NT2/D1 (cell line): ENCODE data around the gene GLIS1.

ENCODE experiments used
- DNase-seq: peaks from one replicate; pipeline ENCODE4 v3.0.0-alpha.2; 2011; ENCODE audit warnings: low read depth, low spot score
- H3K27me3 ChIP-seq: 2 replicates; pipeline ENCODE4 v1.6.0; 2011; ENCODE audit warnings: mild to moderate bottlenecking; ENCODE audit not compliant: insufficient read length, insufficient read depth
- H3K36me3 ChIP-seq: 2 replicates; pipeline ENCODE4 v1.6.1; 2011; ENCODE audit warnings: mild to moderate bottlenecking, low read length, mixed read lengths; ENCODE audit not compliant: insufficient read depth, insufficient read length
- H3K4me1 ChIP-seq: 2 replicates; pipeline ENCODE4 v1.5.1; 2011; ENCODE audit not compliant: insufficient read depth, insufficient read length
- H3K4me3 ChIP-seq: 2 replicates; pipeline ENCODE4 v1.5.1; 2011; ENCODE audit warnings: low read depth; ENCODE audit not compliant: insufficient read length
- H3K9ac ChIP-seq: 2 replicates; pipeline ENCODE4 v1.6.0; 2011; ENCODE audit warnings: low read depth; ENCODE audit not compliant: insufficient read length
- H3K9me3 ChIP-seq: 2 replicates; pipeline ENCODE4 v1.5.1; 2011; ENCODE audit warnings: mild to moderate bottlenecking, low read length; ENCODE audit not compliant: insufficient read depth
- SUZ12 ChIP-seq: IDR thresholded peaks from 2 replicates; pipeline ENCODE4 v1.6.1; 2011; ENCODE audit not compliant: insufficient read length, insufficient read depth; ENCODE audit errors: extremely low read depth
- YY1 ChIP-seq: IDR thresholded peaks from 2 replicates; pipeline ENCODE4 v1.6.1; 2011; ENCODE audit not compliant: insufficient read length, insufficient read depth
- ZNF274 ChIP-seq: IDR thresholded peaks from 2 replicates; pipeline ENCODE4 v1.6.1; 2011; ENCODE audit warnings: mild to moderate bottlenecking, low read depth, low read length

Gene GLIS1

GRCh38 chr1:53662951-53663350, 76.0 kb downstream of the GLIS1 start:
- no peak overlapping the region for H3K9ac ChIP-seq
- no peaks in the 10 kb centered on the region for H3K9me3 ChIP-seq
- DNase-seq, result no peak
- TF ChIP-seq ZNF274 (no peak), SUZ12 (no peak), YY1 (no peak)
- H3K36me3 ChIP-seq, result no peaks in the 10 kb centered on the region
- no peaks in the 10 kb centered on the region for H3K27me3 ChIP-seq
- H3K4me1 ChIP-seq, result peaks cover 13% of the 10 kb centered on the region
- no peak overlapping the region for H3K4me3 ChIP-seq

GRCh38 chr1:53662169-53662568, 76.8 kb downstream of the GLIS1 start:
- DNase-seq, result no peak
- TF ChIP-seq ZNF274 (no peak), YY1 (no peak), SUZ12 (no peak)
- peaks cover 13% of the 10 kb centered on the region for H3K4me1 ChIP-seq
- no peaks in the 10 kb centered on the region for H3K27me3 ChIP-seq
- no peaks in the 10 kb centered on the region for H3K9me3 ChIP-seq
- H3K4me3 ChIP-seq, result no peak overlapping the region
- no peaks in the 10 kb centered on the region for H3K36me3 ChIP-seq
- no peak overlapping the region for H3K9ac ChIP-seq

- TF ChIP-seq ZNF274 (no peak), SUZ12 (no peak), YY1 (no peak)
- Histone ChIP-seq H3K27me3 (no peaks in the 10 kb centered on the region), H3K4me3 (no peak overlapping the region), H3K4me1 (peaks cover 13% of the 10 kb centered on the region), H3K36me3 (no peaks in the 10 kb centered on the region), H3K9me3 (no peaks in the 10 kb centered on the region), H3K9ac (no peak overlapping the region)
- no peak for DNase-seq
These were observed 77.5 kb downstream of the GLIS1 start for GRCh38 chr1:53661496-53661895.

GRCh38 chr1:53660666-53661065, 78.3 kb downstream of the GLIS1 start:
- Histone ChIP-seq H3K9me3 (no peaks in the 10 kb centered on the region), H3K27me3 (no peaks in the 10 kb centered on the region), H3K4me1 (peaks cover 13% of the 10 kb centered on the region), H3K36me3 (no peaks in the 10 kb centered on the region), H3K4me3 (no peak overlapping the region), H3K9ac (no peak overlapping the region)
- DNase-seq, result no peak
- TF ChIP-seq SUZ12 (no peak), YY1 (no peak), ZNF274 (no peak)

- TF ChIP-seq SUZ12 (no peak), ZNF274 (no peak), YY1 (no peak)
These were observed 79.5 kb downstream of the GLIS1 start for GRCh38 chr1:53659436-53659835.

GRCh38 chr1:53658489-53659230, 80.3 kb downstream of the GLIS1 start:
- TF ChIP-seq ZNF274 (no peak), SUZ12 (no peak), YY1 (no peak)
- H3K9ac ChIP-seq, result no peak overlapping the region
- H3K36me3 ChIP-seq, result no peaks in the 10 kb centered on the region
- no peak for DNase-seq
- peaks cover 13% of the 10 kb centered on the region for H3K4me1 ChIP-seq
- no peaks in the 10 kb centered on the region for H3K27me3 ChIP-seq
- H3K9me3 ChIP-seq, result no peaks in the 10 kb centered on the region
- H3K4me3 ChIP-seq, result no peak overlapping the region

More at GRCh38 chr1:53659436-53659835, 79.5 kb downstream of the GLIS1 start:
- DNase-seq, result no peak
- H3K36me3 ChIP-seq, result no peaks in the 10 kb centered on the region
- H3K4me1 ChIP-seq, result peaks cover 13% of the 10 kb centered on the region
- no peak overlapping the region for H3K9ac ChIP-seq
- no peaks in the 10 kb centered on the region for H3K9me3 ChIP-seq
- no peak overlapping the region for H3K4me3 ChIP-seq
- no peaks in the 10 kb centered on the region for H3K27me3 ChIP-seq

GRCh38 chr1:53657891-53658396, 81.0 kb downstream of the GLIS1 start:
- no peaks in the 10 kb centered on the region for H3K36me3 ChIP-seq
- no peak for DNase-seq
- H3K9ac ChIP-seq, result no peak overlapping the region
- H3K4me3 ChIP-seq, result no peak overlapping the region
- TF ChIP-seq YY1 (no peak), SUZ12 (no peak), ZNF274 (no peak)
- H3K9me3 ChIP-seq, result no peaks in the 10 kb centered on the region
- no peaks in the 10 kb centered on the region for H3K27me3 ChIP-seq
- peaks cover 13% of the 10 kb centered on the region for H3K4me1 ChIP-seq
